ENCODE results near the gene SOX3. TPM values are rescaled to one million over a fixed set of nuclear protein-coding genes. Genes with fewer than 3 reads are reported as not detected.

The SOX3 gene
- total and polyA plus RNA-seq, 9 of the 15 experiments (the other 6 are each of a cell fraction or from before 2014, with no cell fraction given): not detected

GRCh38 chrX:140503238-140503601 lies 1.6 kb downstream of the SOX3 start:
- POLR2A ChIA-PET: no interaction called here
- Histone ChIP-seq H4K20me1 (replicated peaks; ENCODE audit: control insufficient read depth, insufficient read depth, low read length) (no peaks in the 10 kb centered on the region), H3K27me3 (ENCODE audit: control insufficient read depth in 2 of 2, insufficient read depth in 2 of 2, low read length in 2 of 2) (no peaks in the 10 kb centered on the region; a peak in 1 of 5 replicates), H3K36me3 (ENCODE audit: control insufficient read depth, insufficient read depth, low read length) (no peaks in the 10 kb centered on the region), H3K4me3 (no peak overlapping the region), H3K79me2 (ENCODE audit: control insufficient read depth, insufficient read depth, low read length) (no peaks in the 10 kb centered on the region), H3K9me3 (replicated peaks; ENCODE audit: control insufficient read depth, insufficient read depth, low read depth, low read length) (no peaks in the 10 kb centered on the region), H3K27ac (ENCODE audit: extremely low read depth, low read depth, low read length) (no peak overlapping the region), H3K4me2 (ENCODE audit: insufficient read depth, low read length) (no peak overlapping the region), H2AFZ (ENCODE audit: low read depth, low read length) (no peak overlapping the region), H3K9ac (ENCODE audit: insufficient read depth in 1 of 2, low read depth in 2 of 2, low read length in 2 of 2) (no peak overlapping the region), H3K9me1 (ENCODE audit: control insufficient read depth, insufficient read depth, low read length) (no peaks in the 10 kb centered on the region), H3K4me1 (replicated peaks in 1 of 2; ENCODE audit: control insufficient read depth in 2 of 2, insufficient read depth in 2 of 2, low read length in 2 of 2) (no peaks in the 10 kb centered on the region; a peak in 1 of 5 replicates)
- intact Hi-C loops (cut with micrococcal nuclease): no loop called here
- ATAC-seq: no peak
- BruUV-seq (replicated peaks): no TSS peak
- 31% methylated on average over 12 of the region's 14 CpGs for WGBS (ENCODE audit: insufficient coverage, low coverage, missing lambda C conversion rate)
- no peak for FAIRE-seq
- DNase-seq (ENCODE audit: extremely low read depth in 1 of 4, low spot score in 3 of 4): no peak
- TF ChIP-seq RUNX1 (IDR thresholded peaks at IDR 0.05; ENCODE audit: low read depth) (no peak), THRB (CRISPR knock-in tag; conservative IDR thresholded peaks at IDR 0.05) (no peak), PURB (CRISPR knock-in tag; IDR thresholded peaks at IDR 0.05; ENCODE audit: low read depth) (no peak), ZNF174 (CRISPR knock-in tag; IDR thresholded peaks at IDR 0.05) (no peak), ARHGAP35 (IDR thresholded peaks at IDR 0.05; ENCODE audit: partially characterized antibody) (no peak), PHB2 (IDR thresholded peaks at IDR 0.05; ENCODE audit: low read depth) (no peak), HOXB6 (CRISPR knock-in tag; IDR thresholded peaks at IDR 0.05; ENCODE audit: borderline replicate concordance) (no peak), POLR2AphosphoS2 (IDR thresholded peaks at IDR 0.05; ENCODE audit: low read length) (no peak), ZNF324 (CRISPR knock-in tag; IDR thresholded peaks at IDR 0.05) (no peak), EZH2 (IDR thresholded peaks at IDR 0.05; ENCODE audit: borderline replicate concordance, low read depth, low read length) (no peak), SETDB1 (IDR thresholded peaks at IDR 0.05; ENCODE audit: low read length) (no peak), MYC (IDR thresholded peaks at IDR 0.05; ENCODE audit: low read depth, low read length) (no peak), MYC (CRISPR knock-in tag; IDR thresholded peaks at IDR 0.05; ENCODE audit: borderline replicate concordance, low read depth) (no peak), U2AF2 (optimal IDR thresholded peaks at IDR 0.05; ENCODE audit: low read depth, low read length) (no peak), GATAD2B (IDR thresholded peaks at IDR 0.05; ENCODE audit: borderline replicate concordance) (no peak)
- TF ChIP-seq, protein P1, sequence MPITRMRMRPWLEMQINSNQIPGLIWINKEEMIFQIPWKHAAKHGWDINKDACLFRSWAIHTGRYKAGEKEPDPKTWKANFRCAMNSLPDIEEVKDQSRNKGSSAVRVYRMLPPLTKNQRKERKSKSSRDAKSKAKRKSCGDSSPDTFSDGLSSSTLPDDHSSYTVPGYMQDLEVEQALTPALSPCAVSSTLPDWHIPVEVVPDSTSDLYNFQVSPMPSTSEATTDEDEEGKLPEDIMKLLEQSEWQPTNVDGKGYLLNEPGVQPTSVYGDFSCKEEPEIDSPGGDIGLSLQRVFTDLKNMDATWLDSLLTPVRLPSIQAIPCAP (CRISPR knock-in tag; IDR thresholded peaks at IDR 0.05; ENCODE audit: borderline replicate concordance): no peak
- TF ChIP-seq, protein P2, sequence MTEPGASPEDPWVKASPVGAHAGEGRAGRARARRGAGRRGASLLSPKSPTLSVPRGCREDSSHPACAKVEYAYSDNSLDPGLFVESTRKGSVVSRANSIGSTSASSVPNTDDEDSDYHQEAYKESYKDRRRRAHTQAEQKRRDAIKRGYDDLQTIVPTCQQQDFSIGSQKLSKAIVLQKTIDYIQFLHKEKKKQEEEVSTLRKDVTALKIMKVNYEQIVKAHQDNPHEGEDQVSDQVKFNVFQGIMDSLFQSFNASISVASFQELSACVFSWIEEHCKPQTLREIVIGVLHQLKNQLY (CRISPR knock-in tag; conservative IDR thresholded peaks at IDR 0.05): no peak
- CTCF ChIA-PET (ENCODE audit: low intra/inter-chr PET ratio): no interaction called here
- in situ Hi-C loops (cut with MboI): no loop called here
